ENCODE results near the gene ATP2A3. TPM values are rescaled to one million over a fixed set of nuclear protein-coding genes. Genes with fewer than 3 reads are reported as not detected.

Gene ATP2A3
- total RNA-seq, 1 experiment from 2014 or later: 3.3 TPM

DNA sequence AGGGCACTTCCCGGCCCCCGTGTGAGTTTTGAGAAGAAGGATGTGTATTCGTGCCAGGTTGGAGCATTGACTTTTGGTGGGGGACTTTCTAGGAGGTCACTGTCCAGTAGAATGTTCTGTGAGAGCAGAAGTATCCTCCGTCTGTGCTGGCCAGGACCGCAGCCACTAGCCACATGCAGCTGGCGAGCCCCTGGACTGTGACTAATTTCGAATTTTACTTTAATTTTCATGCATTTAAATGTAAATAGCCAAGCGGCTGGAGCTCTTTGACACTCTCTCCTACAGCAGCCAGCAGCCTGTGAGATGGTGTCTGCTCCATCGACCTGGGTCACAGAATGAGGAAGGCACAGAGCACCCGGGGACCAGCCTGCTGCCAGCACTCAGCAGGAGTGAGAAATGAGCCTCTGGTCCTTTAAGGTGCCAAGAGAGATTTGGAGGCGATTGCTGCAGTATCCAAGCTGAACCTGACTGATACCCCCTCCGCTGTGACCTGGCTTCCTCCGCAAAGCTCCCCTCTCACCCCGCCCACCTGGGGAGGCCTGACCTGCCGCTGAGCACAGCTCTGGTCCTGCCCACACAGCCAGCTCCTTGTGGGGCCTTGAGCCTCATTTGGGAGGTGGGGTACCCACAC is 7.8 kb downstream of the ATP2A3 start:
- peaks cover 21% of the 10 kb centered on the region for H3K4me1 ChIP-seq (ENCODE audit: insufficient read depth, low read length)
- H3K36me3 ChIP-seq (ENCODE audit: low read depth, low read length): no peaks in the 10 kb centered on the region
- no peak overlapping the region for H3K27ac ChIP-seq (ENCODE audit: low read length)
- no peak for TF ChIP-seq EZH2 (IDR thresholded peaks at IDR 0.05; ENCODE audit: low read length, unreplicated experiment)
- TF ChIP-seq EZH2phosphoT487 (IDR thresholded peaks at IDR 0.05; ENCODE audit: borderline replicate concordance, low read length): no peak
- TF ChIP-seq, protein P1, sequence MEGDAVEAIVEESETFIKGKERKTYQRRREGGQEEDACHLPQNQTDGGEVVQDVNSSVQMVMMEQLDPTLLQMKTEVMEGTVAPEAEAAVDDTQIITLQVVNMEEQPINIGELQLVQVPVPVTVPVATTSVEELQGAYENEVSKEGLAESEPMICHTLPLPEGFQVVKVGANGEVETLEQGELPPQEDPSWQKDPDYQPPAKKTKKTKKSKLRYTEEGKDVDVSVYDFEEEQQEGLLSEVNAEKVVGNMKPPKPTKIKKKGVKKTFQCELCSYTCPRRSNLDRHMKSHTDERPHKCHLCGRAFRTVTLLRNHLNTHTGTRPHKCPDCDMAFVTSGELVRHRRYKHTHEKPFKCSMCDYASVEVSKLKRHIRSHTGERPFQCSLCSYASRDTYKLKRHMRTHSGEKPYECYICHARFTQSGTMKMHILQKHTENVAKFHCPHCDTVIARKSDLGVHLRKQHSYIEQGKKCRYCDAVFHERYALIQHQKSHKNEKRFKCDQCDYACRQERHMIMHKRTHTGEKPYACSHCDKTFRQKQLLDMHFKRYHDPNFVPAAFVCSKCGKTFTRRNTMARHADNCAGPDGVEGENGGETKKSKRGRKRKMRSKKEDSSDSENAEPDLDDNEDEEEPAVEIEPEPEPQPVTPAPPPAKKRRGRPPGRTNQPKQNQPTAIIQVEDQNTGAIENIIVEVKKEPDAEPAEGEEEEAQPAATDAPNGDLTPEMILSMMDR (conservative IDR thresholded peaks at IDR 0.05; ENCODE audit: low read depth, low read length): no peak
- H2AFZ ChIP-seq (ENCODE audit: low read length): no peak overlapping the region
- ChIA-PET CTCF (no interaction called here), POLR2A (ENCODE audit: unreplicated experiment) (no interaction called here)
- H3K79me2 ChIP-seq (ENCODE audit: low read length): no peaks in the 10 kb centered on the region
- no peaks in the 10 kb centered on the region for H3K9me3 ChIP-seq (ENCODE audit: low read length)
- no peaks in the 10 kb centered on the region for H4K20me1 ChIP-seq (ENCODE audit: low read length)
- H3K4me3 ChIP-seq (ENCODE audit: low read length): no peak overlapping the region
- intact Hi-C loops (cut with micrococcal nuclease): no loop called here
- no peaks in the 10 kb centered on the region for H3F3A ChIP-seq (ENCODE audit: low read length, unreplicated experiment)
- H3K9ac ChIP-seq (ENCODE audit: low read length): no peak overlapping the region
- no TSS peak for BruUV-seq (replicated peaks)
- ATAC-seq: no peak
- H3K4me2 ChIP-seq (ENCODE audit: low read length): no peak overlapping the region
- DNase-seq: no peak
- H3K9me2 ChIP-seq (replicated peaks; ENCODE audit: low read length): no peaks in the 10 kb centered on the region
- H3K27me3 ChIP-seq (ENCODE audit: low read length): no peaks in the 10 kb centered on the region

DNA sequence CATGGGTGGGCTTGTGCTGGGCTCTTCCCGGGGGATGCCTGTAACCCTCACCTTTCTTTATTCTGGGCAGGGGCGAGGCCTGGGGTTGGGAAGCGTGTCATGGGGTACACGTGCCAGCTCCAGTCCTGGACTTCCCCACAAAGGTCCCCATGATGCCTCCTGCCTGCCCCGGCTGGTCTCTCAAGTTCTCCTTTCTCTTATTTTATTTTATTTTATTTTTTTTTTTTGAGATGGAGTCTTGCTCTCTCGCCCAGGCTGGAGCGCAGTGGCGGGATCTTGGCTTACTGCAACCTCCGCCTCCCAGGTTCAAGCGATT is 8.6 kb downstream of the ATP2A3 start:
- H3K4me2 ChIP-seq (ENCODE audit: low read length): no peak overlapping the region
- H3F3A ChIP-seq (ENCODE audit: low read length, unreplicated experiment): no peaks in the 10 kb centered on the region
- H3K9ac ChIP-seq (ENCODE audit: low read length): no peak overlapping the region
- no peaks in the 10 kb centered on the region for H3K27me3 ChIP-seq (ENCODE audit: low read length)
- no peaks in the 10 kb centered on the region for H3K9me2 ChIP-seq (replicated peaks; ENCODE audit: low read length)
- no peak overlapping the region for H3K27ac ChIP-seq (ENCODE audit: low read length)
- CTCF ChIA-PET: no interaction called here
- intact Hi-C loops (cut with micrococcal nuclease): no loop called here
- no peaks in the 10 kb centered on the region for H3K79me2 ChIP-seq (ENCODE audit: low read length)
- no peaks in the 10 kb centered on the region for H3K9me3 ChIP-seq (ENCODE audit: low read length)
- no peak overlapping the region for H3K4me3 ChIP-seq (ENCODE audit: low read length)
- H2AFZ ChIP-seq (ENCODE audit: low read length): no peak overlapping the region
- DNase-seq: no peak
- no peaks in the 10 kb centered on the region for H4K20me1 ChIP-seq (ENCODE audit: low read length)
- no peaks in the 10 kb centered on the region for H3K36me3 ChIP-seq (ENCODE audit: low read depth, low read length)
- H3K4me1 ChIP-seq (ENCODE audit: insufficient read depth, low read length): peaks cover 17% of the 10 kb centered on the region
- ATAC-seq: no peak
- no TSS peak for BruUV-seq (replicated peaks)
- TF ChIP-seq, protein P1 (conservative IDR thresholded peaks at IDR 0.05; ENCODE audit: low read depth, low read length): no peak
- TF ChIP-seq EZH2phosphoT487 (IDR thresholded peaks at IDR 0.05; ENCODE audit: borderline replicate concordance, low read length) (no peak), EZH2 (IDR thresholded peaks at IDR 0.05; ENCODE audit: low read length, unreplicated experiment) (no peak)
- POLR2A ChIA-PET (ENCODE audit: unreplicated experiment): no interaction called here

DNA sequence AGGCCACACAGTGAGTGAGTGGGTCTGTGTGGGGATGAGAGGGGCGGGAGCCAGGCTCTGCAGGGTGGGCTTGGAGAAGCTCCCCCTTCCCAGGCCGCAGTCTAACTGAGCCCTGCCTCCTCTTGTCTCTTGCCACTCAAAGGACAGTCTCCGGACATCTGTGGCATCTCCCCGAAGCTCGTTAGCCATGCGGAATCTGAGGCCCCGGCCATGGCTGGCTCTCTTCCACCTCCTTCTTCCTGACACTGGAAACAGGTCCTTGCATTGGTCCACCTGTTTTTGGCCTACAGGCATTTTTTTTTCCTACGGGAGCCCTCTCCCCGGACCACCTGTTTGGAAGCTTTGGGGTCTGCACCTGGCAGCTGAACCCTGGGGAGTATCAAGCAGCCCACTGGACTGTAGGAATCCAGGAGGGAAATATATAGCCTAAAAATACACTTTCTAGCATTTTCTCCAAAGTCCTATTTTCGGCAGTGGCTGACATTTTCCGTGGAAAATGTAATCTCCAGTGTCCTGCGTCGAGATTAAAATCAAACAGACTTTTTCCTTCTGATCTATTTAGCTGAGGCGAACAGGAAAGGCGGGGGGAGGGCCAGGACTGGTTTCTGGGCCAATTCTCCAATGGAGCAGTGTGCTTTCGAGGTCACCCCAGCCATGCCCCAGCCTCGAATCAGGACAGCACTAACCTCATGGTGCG is 9.1 kb downstream of the ATP2A3 start:
- DNase-seq (no peak), ATAC-seq (no peak)
- Histone ChIP-seq H4K20me1 (ENCODE audit: low read length) (no peaks in the 10 kb centered on the region), H3K9ac (ENCODE audit: low read length) (no peak overlapping the region), H2AFZ (ENCODE audit: low read length) (no peak overlapping the region), H3K27me3 (ENCODE audit: low read length) (no peaks in the 10 kb centered on the region), H3K9me3 (ENCODE audit: low read length) (no peaks in the 10 kb centered on the region), H3K4me1 (ENCODE audit: insufficient read depth, low read length) (peaks cover 11% of the 10 kb centered on the region), H3K4me3 (ENCODE audit: low read length) (no peak overlapping the region), H3K9me2 (replicated peaks; ENCODE audit: low read length) (no peaks in the 10 kb centered on the region), H3F3A (ENCODE audit: low read length, unreplicated experiment) (no peaks in the 10 kb centered on the region), H3K27ac (ENCODE audit: low read length) (no peak overlapping the region), H3K36me3 (ENCODE audit: low read depth, low read length) (no peaks in the 10 kb centered on the region), H3K79me2 (ENCODE audit: low read length) (no peaks in the 10 kb centered on the region), H3K4me2 (ENCODE audit: low read length) (no peak overlapping the region)
- TF ChIP-seq EZH2 (IDR thresholded peaks at IDR 0.05; ENCODE audit: low read length, unreplicated experiment): no peak
- TF ChIP-seq, protein P1 (conservative IDR thresholded peaks at IDR 0.05; ENCODE audit: low read depth, low read length): no peak
- no peak for TF ChIP-seq EZH2phosphoT487 (IDR thresholded peaks at IDR 0.05; ENCODE audit: borderline replicate concordance, low read length)
- no TSS peak for BruUV-seq (replicated peaks)
- ChIA-PET POLR2A (ENCODE audit: unreplicated experiment) (no interaction called here), CTCF (no interaction called here)
- intact Hi-C loops (cut with micrococcal nuclease): no loop called here
